Neural cell (in vitro differentiated cells): ENCODE measurements around the gene GPR142. TPM values are rescaled to one million over a fixed set of nuclear protein-coding genes. Genes with fewer than 3 reads are reported as not detected.

ENCODE experiments used
- H2AFZ ChIP-seq: fragments of 200-600, 300-800 bp; sonication (generic), shearing (Covaris generic); 2 replicates; pipeline ENCODE4 v1.6.0; 2014; ENCODE audit warnings: low read depth, mild to moderate bottlenecking, antibody characterized with exemption, low read length, moderate library complexity
- H3F3A ChIP-seq: fragments of 200-600 bp; shearing (Covaris generic); 2 replicates; pipeline ENCODE4 v1.6.1; 2016; ENCODE audit warnings: mild to moderate bottlenecking, moderate library complexity, mixed read lengths, antibody characterized with exemption, low read length; ENCODE audit not compliant: insufficient read depth, poor library complexity, severe bottlenecking
- H3K27ac ChIP-seq: fragments of 200-600, 300-800 bp; sonication (generic), shearing (Covaris generic); 2 replicates; pipeline ENCODE4 v1.5.1; 2014; ENCODE audit warnings: mild to moderate bottlenecking, low read length, moderate library complexity
- H3K27me3 ChIP-seq: fragments of 300-800, 200-600 bp; sonication (generic), shearing (Covaris generic); 2 replicates; pipeline ENCODE4 v1.6.0; 2014; ENCODE audit warnings: mild to moderate bottlenecking, low read depth, low read length, moderate library complexity; ENCODE audit not compliant: insufficient read depth
- H3K36me3 ChIP-seq: fragments of 300-800, 200-600 bp; sonication (generic), shearing (Covaris generic); 2 replicates; pipeline ENCODE4 v1.5.1; 2014; ENCODE audit warnings: mild to moderate bottlenecking, antibody characterized with exemption, low read length, moderate library complexity; ENCODE audit not compliant: insufficient read depth
- H3K4me2 ChIP-seq: fragments of 300-800, 200-600 bp; sonication (generic), shearing (Covaris generic); 2 replicates; pipeline ENCODE4 v1.6.0; 2014; ENCODE audit warnings: mild to moderate bottlenecking, low read length
- H3K4me3 ChIP-seq: fragments of 300-800, 200-600 bp; sonication (generic), shearing (Covaris generic); 2 replicates; pipeline ENCODE4 v1.5.1; 2014; ENCODE audit warnings: mild to moderate bottlenecking, low read length, moderate library complexity
- H3K79me2 ChIP-seq: fragments of 200-600 bp; shearing (Covaris generic); replicated peaks from 2 replicates; pipeline ENCODE4 v1.6.0; 2014; ENCODE audit warnings: mild to moderate bottlenecking, low read length, moderate library complexity; ENCODE audit not compliant: insufficient read depth
- H3K9ac ChIP-seq: fragments of 300-800, 200-600 bp; sonication (generic), shearing (Covaris generic); 2 replicates; pipeline ENCODE4 v1.6.1; 2016; ENCODE audit warnings: mild to moderate bottlenecking, low read length, mixed read lengths
- H3K9me2 ChIP-seq: fragments of 200-600 bp; shearing (Covaris generic); 2 replicates; pipeline ENCODE4 v1.6.1; 2016; ENCODE audit warnings: mild to moderate bottlenecking, low read length, mixed read lengths; ENCODE audit not compliant: insufficient read depth
- H3K9me3 ChIP-seq: fragments of 200-600, 300-800 bp; sonication (generic), shearing (Covaris generic); 2 replicates; pipeline ENCODE4 v1.6.1; 2016; ENCODE audit warnings: mild to moderate bottlenecking, mixed run types, low read length, moderate library complexity, mixed read lengths
- H4K20me1 ChIP-seq: fragments of 200-600 bp; shearing (Covaris generic); 2 replicates; pipeline ENCODE4 v1.6.1; 2016; ENCODE audit warnings: mild to moderate bottlenecking, mixed run types; ENCODE audit not compliant: insufficient read depth
- CTCF ChIP-seq: fragments of 450-650 bp; IDR thresholded peaks from 2 replicates; pipeline ENCODE4 v1.5.1; 2014; ENCODE audit warnings: antibody characterized with exemption, mild to moderate bottlenecking, moderate library complexity; ENCODE audit not compliant: poor library complexity, severe bottlenecking
- EP300 ChIP-seq: fragments of 450-650 bp; conservative IDR thresholded peaks from 2 replicates; pipeline ENCODE4 v1.6.1; 2014; ENCODE audit warnings: antibody characterized with exemption, mild to moderate bottlenecking, moderate library complexity; ENCODE audit not compliant: poor library complexity, severe bottlenecking
- EZH2 ChIP-seq: fragments of 200-600, 300-800 bp; shearing (Covaris generic), sonication (generic); IDR thresholded peaks from 2 replicates; pipeline ENCODE4 v1.6.1; 2014; ENCODE audit warnings: antibody characterized with exemption, low read length, borderline replicate concordance, mild to moderate bottlenecking; ENCODE audit not compliant: insufficient read depth, poor library complexity, severe bottlenecking
- MXI1 ChIP-seq: fragments of 450-650 bp; conservative IDR thresholded peaks from 2 replicates; pipeline ENCODE4 v1.6.1; 2014; ENCODE audit warnings: antibody characterized with exemption, mild to moderate bottlenecking; ENCODE audit not compliant: poor library complexity, severe bottlenecking
- POLR2AphosphoS5 ChIP-seq: IDR thresholded peaks from 2 replicates; pipeline ENCODE4 v1.6.1; 2012
- RAD21 ChIP-seq: fragments of 450-650 bp; conservative IDR thresholded peaks from 2 replicates; pipeline ENCODE4 v1.6.1; 2014; ENCODE audit warnings: antibody characterized with exemption, mild to moderate bottlenecking, moderate library complexity
- REST ChIP-seq: IDR thresholded peaks from 2 replicates; pipeline ENCODE4 v1.6.1; 2012; ENCODE audit warnings: borderline replicate concordance
- SMC3 ChIP-seq: fragments of 450-650 bp; conservative IDR thresholded peaks from 2 replicates; pipeline ENCODE4 v1.6.1; 2014; ENCODE audit warnings: antibody characterized with exemption, mild to moderate bottlenecking, moderate library complexity; ENCODE audit not compliant: poor library complexity
- TAF1 ChIP-seq: IDR thresholded peaks from 2 replicates; pipeline ENCODE4 v1.6.1; 2012; ENCODE audit warnings: low read depth
- polyA plus RNA-seq: library from polyadenylated mRNA; depleted of rRNA; stranded (reverse); fragments of >200 nt; gene quantifications from 2 replicates; pipeline ENCODE4 v1.2.3, GENCODE V29; 2014

Gene GPR142
- polyA plus RNA-seq, 1 donor from 2014 or later, result not detected

- no peaks in the 10 kb centered on the region for H4K20me1 ChIP-seq
- TF ChIP-seq EP300, result no peak
- TF ChIP-seq RAD21, result no peak
- no peak for TF ChIP-seq SMC3
- no peak for TF ChIP-seq POLR2AphosphoS5
- no peak for TF ChIP-seq EZH2
- no peak for TF ChIP-seq CTCF
- no peak overlapping the region for H2AFZ ChIP-seq
- H3K4me2 ChIP-seq, result no peak overlapping the region
- H3K27me3 ChIP-seq, result peaks cover 34% of the 10 kb centered on the region
- H3K9me3 ChIP-seq, result no peaks in the 10 kb centered on the region
- no peaks in the 10 kb centered on the region for H3K9me2 ChIP-seq
- no peaks in the 10 kb centered on the region for H3F3A ChIP-seq
- no peaks in the 10 kb centered on the region for H3K36me3 ChIP-seq
- H3K27ac ChIP-seq, result no peak overlapping the region
- no peak overlapping the region for H3K4me3 ChIP-seq
- no peak overlapping the region for H3K9ac ChIP-seq
- no peaks in the 10 kb centered on the region for H3K79me2 ChIP-seq
Measured at GRCh38 chr17:74324521-74324920, 42.8 kb upstream of the GPR142 start.

- Histone ChIP-seq H3F3A (no peaks in the 10 kb centered on the region), H3K4me2 (no peak overlapping the region), H2AFZ (no peak overlapping the region), H3K9ac (no peak overlapping the region), H3K9me2 (no peaks in the 10 kb centered on the region), H3K79me2 (no peaks in the 10 kb centered on the region), H3K9me3 (no peaks in the 10 kb centered on the region), H4K20me1 (no peaks in the 10 kb centered on the region), H3K36me3 (no peaks in the 10 kb centered on the region), H3K27ac (no peak overlapping the region), H3K27me3 (peaks cover 34% of the 10 kb centered on the region), H3K4me3 (peak overlapping the region; percentile 45)
- TF ChIP-seq RAD21, result no peak
- no peak for TF ChIP-seq REST
- TF ChIP-seq MXI1, result no peak
- no peak for TF ChIP-seq TAF1
- TF ChIP-seq EP300, result no peak
- TF ChIP-seq CTCF, result no peak
- TF ChIP-seq SMC3, result no peak
- TF ChIP-seq POLR2AphosphoS5, result no peak
Measured at GRCh38 chr17:74325376-74325742, 41.9 kb upstream of the GPR142 start.
